ENCODE data around the gene HSPA9. TPM values are rescaled to one million over a fixed set of nuclear protein-coding genes. Genes with fewer than 3 reads are reported as not detected.
A peak's percentile ranks its signal among the peaks of the same experiment; 100 is the strongest.

Gene HSPA9
- total and polyA plus RNA-seq, 10 of the 15 experiments (the other 5 are each of a cell fraction or from before 2014, with no cell fraction given): 145 to 455 (median 343) TPM

- TF ChIP-seq CEBPZ (IDR thresholded peaks at IDR 0.05; ENCODE audit: low read depth, low read length) (no peak), EED (IDR thresholded peaks at IDR 0.05; ENCODE audit: low read depth) (peak; percentile 89), ZNF687 (IDR thresholded peaks at IDR 0.05) (0 out of 2 replicates have a peak, but pooled peaks have one; percentile 28), EZH2 (IDR thresholded peaks at IDR 0.05; ENCODE audit: borderline replicate concordance, control insufficient read depth, low read depth, low read length) (no peak), RAD51 (IDR thresholded peaks at IDR 0.05) (peak; percentile 60), PAX8 (IDR thresholded peaks at IDR 0.05) (no peak), ELK1 (IDR thresholded peaks at IDR 0.05; ENCODE audit: low read depth, low read length) (no peak), KDM1A (IDR thresholded peaks at IDR 0.05; ENCODE audit: borderline replicate concordance) (no peak), BACH1 (IDR thresholded peaks at IDR 0.05; ENCODE audit: borderline replicate concordance) (no peak), BRCA1 (IDR thresholded peaks at IDR 0.05; ENCODE audit: low read depth, low read length) (no peak), SMAD1 (IDR thresholded peaks at IDR 0.05; ENCODE audit: low read depth, partially characterized antibody) (no peak), POLR2AphosphoS2 (IDR thresholded peaks at IDR 0.05; ENCODE audit: low read depth, low read length) (no peak), NFIC (IDR thresholded peaks at IDR 0.05; ENCODE audit: low read depth, low read length) (peak; percentile 62), TARDBP (IDR thresholded peaks at IDR 0.05; ENCODE audit: borderline replicate concordance) (no peak), LARP7 (IDR thresholded peaks at IDR 0.05) (no peak), EGR1 (IDR thresholded peaks at IDR 0.05; ENCODE audit: borderline replicate concordance in 1 of 2, low read depth in 2 of 2, low read length in 2 of 2) (no peak), ZSCAN29 (IDR thresholded peaks at IDR 0.05) (no peak), POU2F2 (IDR thresholded peaks at IDR 0.05; ENCODE audit: borderline replicate concordance, low read depth, low read length) (no peak), EP300 (IDR thresholded peaks at IDR 0.05; ENCODE audit: borderline replicate concordance in 1 of 2, control insufficient read depth in 1 of 2, low read depth in 2 of 2, low read length in 2 of 2) (no peak), RCOR1 (conservative IDR thresholded peaks at IDR 0.05; ENCODE audit: low read depth, low read length) (no peak)
Measured at GRCh38 chr5:138603249-138603920, 28.2 kb upstream of the HSPA9 start (continued).
